ENCODE results near the gene RHEB. TPM values are rescaled to one million over a fixed set of nuclear protein-coding genes. Genes with fewer than 3 reads are reported as not detected.

The RHEB gene
- total RNA-seq, 1 donor from 2014 or later: 88.5 TPM

- no peaks in the 10 kb centered on the region for H3K9me3 Mint-ChIP-seq
- no peak for DNase-seq (ENCODE audit: low spot score in 2 of 2, unreplicated experiment in 2 of 2)
- H3K27me3 Mint-ChIP-seq (ENCODE audit: low read depth): no peaks in the 10 kb centered on the region
- H3K4me3 Mint-ChIP-seq: no peak overlapping the region
- TF ChIP-seq, protein P1, sequence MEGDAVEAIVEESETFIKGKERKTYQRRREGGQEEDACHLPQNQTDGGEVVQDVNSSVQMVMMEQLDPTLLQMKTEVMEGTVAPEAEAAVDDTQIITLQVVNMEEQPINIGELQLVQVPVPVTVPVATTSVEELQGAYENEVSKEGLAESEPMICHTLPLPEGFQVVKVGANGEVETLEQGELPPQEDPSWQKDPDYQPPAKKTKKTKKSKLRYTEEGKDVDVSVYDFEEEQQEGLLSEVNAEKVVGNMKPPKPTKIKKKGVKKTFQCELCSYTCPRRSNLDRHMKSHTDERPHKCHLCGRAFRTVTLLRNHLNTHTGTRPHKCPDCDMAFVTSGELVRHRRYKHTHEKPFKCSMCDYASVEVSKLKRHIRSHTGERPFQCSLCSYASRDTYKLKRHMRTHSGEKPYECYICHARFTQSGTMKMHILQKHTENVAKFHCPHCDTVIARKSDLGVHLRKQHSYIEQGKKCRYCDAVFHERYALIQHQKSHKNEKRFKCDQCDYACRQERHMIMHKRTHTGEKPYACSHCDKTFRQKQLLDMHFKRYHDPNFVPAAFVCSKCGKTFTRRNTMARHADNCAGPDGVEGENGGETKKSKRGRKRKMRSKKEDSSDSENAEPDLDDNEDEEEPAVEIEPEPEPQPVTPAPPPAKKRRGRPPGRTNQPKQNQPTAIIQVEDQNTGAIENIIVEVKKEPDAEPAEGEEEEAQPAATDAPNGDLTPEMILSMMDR (IDR thresholded peaks at IDR 0.05; ENCODE audit: unreplicated experiment): no peak
- peak overlapping the region; percentile 61 for H3K27ac Mint-ChIP-seq
- peaks cover 23% of the 10 kb centered on the region for H3K36me3 Mint-ChIP-seq
- peaks cover 11% of the 10 kb centered on the region for H3K4me1 Mint-ChIP-seq
Observed at GRCh38 chr7:151481650-151482505, 37.8 kb downstream of the RHEB start.

- Mint-ChIP-seq H3K36me3 (peaks cover 22% of the 10 kb centered on the region), H3K27ac (no peak overlapping the region), H3K4me3 (no peak overlapping the region), H3K9me3 (no peaks in the 10 kb centered on the region), H3K4me1 (no peaks in the 10 kb centered on the region), H3K27me3 (ENCODE audit: low read depth) (no peaks in the 10 kb centered on the region)
- no peak for DNase-seq (ENCODE audit: low spot score in 2 of 2, unreplicated experiment in 2 of 2)
- TF ChIP-seq, protein P1 (IDR thresholded peaks at IDR 0.05; ENCODE audit: unreplicated experiment): no peak
Observed at GRCh38 chr7:151477867-151478266, 41.8 kb downstream of the RHEB start.

- H3K9me3 Mint-ChIP-seq: no peaks in the 10 kb centered on the region
- no peak overlapping the region for H3K27ac Mint-ChIP-seq
- H3K4me1 Mint-ChIP-seq: peaks cover 3% of the 10 kb centered on the region
- no peaks in the 10 kb centered on the region for H3K27me3 Mint-ChIP-seq (ENCODE audit: low read depth)
- no peak for DNase-seq (ENCODE audit: low spot score in 2 of 2, unreplicated experiment in 2 of 2)
- H3K36me3 Mint-ChIP-seq: peaks cover 46% of the 10 kb centered on the region
- TF ChIP-seq, protein P1 (IDR thresholded peaks at IDR 0.05; ENCODE audit: unreplicated experiment): no peak
- H3K4me3 Mint-ChIP-seq: no peak overlapping the region
Observed at GRCh38 chr7:151472644-151473380, 46.9 kb downstream of the RHEB start.

- Mint-ChIP-seq H3K4me3 (no peak overlapping the region), H3K27me3 (ENCODE audit: low read depth) (no peaks in the 10 kb centered on the region), H3K4me1 (peaks cover 3% of the 10 kb centered on the region), H3K36me3 (peaks cover 60% of the 10 kb centered on the region), H3K9me3 (no peaks in the 10 kb centered on the region), H3K27ac (no peak overlapping the region)
- no peak for DNase-seq (ENCODE audit: low spot score in 2 of 2, unreplicated experiment in 2 of 2)
- TF ChIP-seq, protein P1 (IDR thresholded peaks at IDR 0.05; ENCODE audit: unreplicated experiment): no peak
Observed at GRCh38 chr7:151470711-151471110, 49.0 kb downstream of the RHEB start.

- H3K27ac Mint-ChIP-seq: no peak overlapping the region
- peaks cover 70% of the 10 kb centered on the region for H3K36me3 Mint-ChIP-seq
- TF ChIP-seq, protein P1 (IDR thresholded peaks at IDR 0.05; ENCODE audit: unreplicated experiment): no peak
- H3K4me3 Mint-ChIP-seq: no peak overlapping the region
- peaks cover under 1% of the 10 kb centered on the region for H3K9me3 Mint-ChIP-seq
- peaks cover 3% of the 10 kb centered on the region for H3K4me1 Mint-ChIP-seq
- no peak for DNase-seq (ENCODE audit: low spot score in 2 of 2, unreplicated experiment in 2 of 2)
- H3K27me3 Mint-ChIP-seq (ENCODE audit: low read depth): no peaks in the 10 kb centered on the region
Observed at GRCh38 chr7:151469281-151469680, 50.4 kb downstream of the RHEB start.

Data from mesothelial cell of epicardium (in vitro differentiated cells).